HL-60 (cell line): ENCODE data around the gene SLC2A9.

ENCODE experiments used
- DNase-seq, 2 experiments: peaks; one replicate each; pipeline ENCODE4 v3.0.0-alpha.2; 2010 to 2020; ENCODE audit warnings: low read depth in 1 of 2, low spot score in 1 of 2
- H3K27ac ChIP-seq: fragments of 250-450 bp; sonication (Bioruptor Pico); replicated peaks from 2 replicates; pipeline ENCODE4 v1.5.1; 2020; ENCODE audit warnings: mild to moderate bottlenecking, moderate library complexity
- H3K27me3 ChIP-seq: fragments of 250-450 bp; sonication (Bioruptor Pico); 2 replicates; pipeline ENCODE4 v1.5.1; 2021; ENCODE audit warnings: mild to moderate bottlenecking, moderate library complexity; ENCODE audit not compliant: insufficient read depth, poor library complexity, severe bottlenecking
- H3K4me3 ChIP-seq: replicated peaks from 2 replicates; pipeline ENCODE4 v1.5.1; 2011; ENCODE audit warnings: mild to moderate bottlenecking, control low read depth, low read length; ENCODE audit not compliant: insufficient read depth
- GABPA ChIP-seq: IDR thresholded peaks from 2 replicates; pipeline ENCODE4 v1.6.1; 2012; ENCODE audit warnings: low read depth
- POLR2AphosphoS5 ChIP-seq: IDR thresholded peaks from 2 replicates; pipeline ENCODE4 v1.6.1; 2012; ENCODE audit warnings: low read depth
- SPI1 ChIP-seq: IDR thresholded peaks from 2 replicates; pipeline ENCODE4 v1.6.1; 2012; ENCODE audit warnings: low read depth, mild to moderate bottlenecking, borderline replicate concordance
- TF ChIP-seq, protein P1 (sequence below): IDR thresholded peaks from one replicate; pipeline ENCODE4 v1.5.1; 2011; ENCODE audit warnings: low read length, control low read depth, inconsistent platforms; ENCODE audit not compliant: insufficient read depth
- TF ChIP-seq, protein P2 (sequence below): IDR thresholded peaks from 2 replicates; pipeline ENCODE4 v1.6.1; 2012; ENCODE audit warnings: low read depth; ENCODE audit not compliant: insufficient replicate concordance

SLC2A9 gene

DNA sequence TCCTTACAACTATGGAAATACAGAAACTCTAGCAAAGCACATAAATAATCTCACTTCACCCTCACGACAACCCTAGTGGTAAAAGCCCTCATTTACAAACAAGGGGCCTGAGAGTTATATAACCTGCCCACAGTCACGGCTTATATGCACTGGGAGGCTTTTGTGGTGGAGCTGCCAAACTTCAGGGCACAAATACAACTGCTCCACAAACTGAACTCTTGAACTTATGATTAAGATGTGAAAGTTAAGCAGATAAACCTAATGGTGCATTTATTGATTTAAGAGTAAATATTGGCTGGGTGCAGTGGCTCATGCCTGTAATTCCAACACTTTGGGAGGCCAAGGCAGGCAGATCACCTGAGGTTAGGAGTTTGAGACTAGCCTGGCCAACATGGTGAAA is 19.0 kb downstream of the SLC2A9 start:
- no peak overlapping the region for H3K4me3 ChIP-seq
- TF ChIP-seq POLR2AphosphoS5, result no peak
- no peaks in the 10 kb centered on the region for H3K27me3 ChIP-seq
- no peak overlapping the region for H3K27ac ChIP-seq
- no peak for DNase-seq

DNA sequence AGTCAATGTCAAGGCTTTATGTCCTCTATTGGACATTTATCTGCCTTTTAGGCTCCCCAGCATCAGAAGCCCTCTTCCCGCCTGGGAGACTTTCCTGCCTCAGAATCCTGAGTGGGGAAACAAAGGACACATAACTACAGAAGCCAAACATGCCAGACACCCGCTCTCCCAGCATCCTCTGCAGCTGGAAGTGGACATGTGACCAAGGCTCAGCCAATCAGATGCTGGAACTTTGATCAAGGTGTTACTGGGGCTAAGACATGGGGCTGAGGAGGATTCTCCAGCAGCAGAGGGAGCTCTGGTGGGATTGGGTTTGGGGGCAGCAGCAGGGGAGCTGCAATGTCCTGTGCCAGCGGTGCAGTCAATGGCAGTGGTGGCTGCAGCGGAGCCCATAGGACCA is 19.5 kb downstream of the SLC2A9 start:
- no peak overlapping the region for H3K27ac ChIP-seq

DNA sequence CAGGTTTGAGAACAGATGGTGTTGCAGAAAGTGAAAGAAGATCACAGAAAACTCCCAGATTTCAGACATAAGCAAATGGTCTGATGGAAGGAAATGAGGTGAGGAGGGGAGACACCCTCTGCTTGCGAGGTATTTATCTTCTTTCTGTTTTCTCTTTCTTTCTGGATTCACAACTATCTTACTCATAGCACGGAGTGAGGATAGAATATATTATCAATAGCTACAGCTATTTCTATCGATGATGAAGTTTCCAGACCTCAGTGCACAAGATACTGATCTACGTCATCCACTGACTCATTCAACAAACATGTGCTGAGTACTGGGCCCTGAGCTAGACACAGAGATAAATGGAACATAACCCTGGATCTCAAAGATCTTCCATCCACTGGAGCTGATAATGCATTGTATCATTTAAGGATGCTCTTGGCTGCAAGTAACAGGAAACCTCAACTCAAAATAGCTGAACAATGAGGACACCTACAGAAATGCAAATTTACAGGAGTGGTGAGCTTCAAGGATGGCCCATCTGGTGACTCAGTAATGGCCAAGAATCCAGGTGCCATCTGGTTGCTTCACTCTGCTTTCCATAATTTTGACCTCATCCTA is 21.2 kb downstream of the SLC2A9 start:
- TF ChIP-seq, protein P1, sequence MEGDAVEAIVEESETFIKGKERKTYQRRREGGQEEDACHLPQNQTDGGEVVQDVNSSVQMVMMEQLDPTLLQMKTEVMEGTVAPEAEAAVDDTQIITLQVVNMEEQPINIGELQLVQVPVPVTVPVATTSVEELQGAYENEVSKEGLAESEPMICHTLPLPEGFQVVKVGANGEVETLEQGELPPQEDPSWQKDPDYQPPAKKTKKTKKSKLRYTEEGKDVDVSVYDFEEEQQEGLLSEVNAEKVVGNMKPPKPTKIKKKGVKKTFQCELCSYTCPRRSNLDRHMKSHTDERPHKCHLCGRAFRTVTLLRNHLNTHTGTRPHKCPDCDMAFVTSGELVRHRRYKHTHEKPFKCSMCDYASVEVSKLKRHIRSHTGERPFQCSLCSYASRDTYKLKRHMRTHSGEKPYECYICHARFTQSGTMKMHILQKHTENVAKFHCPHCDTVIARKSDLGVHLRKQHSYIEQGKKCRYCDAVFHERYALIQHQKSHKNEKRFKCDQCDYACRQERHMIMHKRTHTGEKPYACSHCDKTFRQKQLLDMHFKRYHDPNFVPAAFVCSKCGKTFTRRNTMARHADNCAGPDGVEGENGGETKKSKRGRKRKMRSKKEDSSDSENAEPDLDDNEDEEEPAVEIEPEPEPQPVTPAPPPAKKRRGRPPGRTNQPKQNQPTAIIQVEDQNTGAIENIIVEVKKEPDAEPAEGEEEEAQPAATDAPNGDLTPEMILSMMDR, result no peak
- TF ChIP-seq SPI1, result no peak
- TF ChIP-seq, protein P2, sequence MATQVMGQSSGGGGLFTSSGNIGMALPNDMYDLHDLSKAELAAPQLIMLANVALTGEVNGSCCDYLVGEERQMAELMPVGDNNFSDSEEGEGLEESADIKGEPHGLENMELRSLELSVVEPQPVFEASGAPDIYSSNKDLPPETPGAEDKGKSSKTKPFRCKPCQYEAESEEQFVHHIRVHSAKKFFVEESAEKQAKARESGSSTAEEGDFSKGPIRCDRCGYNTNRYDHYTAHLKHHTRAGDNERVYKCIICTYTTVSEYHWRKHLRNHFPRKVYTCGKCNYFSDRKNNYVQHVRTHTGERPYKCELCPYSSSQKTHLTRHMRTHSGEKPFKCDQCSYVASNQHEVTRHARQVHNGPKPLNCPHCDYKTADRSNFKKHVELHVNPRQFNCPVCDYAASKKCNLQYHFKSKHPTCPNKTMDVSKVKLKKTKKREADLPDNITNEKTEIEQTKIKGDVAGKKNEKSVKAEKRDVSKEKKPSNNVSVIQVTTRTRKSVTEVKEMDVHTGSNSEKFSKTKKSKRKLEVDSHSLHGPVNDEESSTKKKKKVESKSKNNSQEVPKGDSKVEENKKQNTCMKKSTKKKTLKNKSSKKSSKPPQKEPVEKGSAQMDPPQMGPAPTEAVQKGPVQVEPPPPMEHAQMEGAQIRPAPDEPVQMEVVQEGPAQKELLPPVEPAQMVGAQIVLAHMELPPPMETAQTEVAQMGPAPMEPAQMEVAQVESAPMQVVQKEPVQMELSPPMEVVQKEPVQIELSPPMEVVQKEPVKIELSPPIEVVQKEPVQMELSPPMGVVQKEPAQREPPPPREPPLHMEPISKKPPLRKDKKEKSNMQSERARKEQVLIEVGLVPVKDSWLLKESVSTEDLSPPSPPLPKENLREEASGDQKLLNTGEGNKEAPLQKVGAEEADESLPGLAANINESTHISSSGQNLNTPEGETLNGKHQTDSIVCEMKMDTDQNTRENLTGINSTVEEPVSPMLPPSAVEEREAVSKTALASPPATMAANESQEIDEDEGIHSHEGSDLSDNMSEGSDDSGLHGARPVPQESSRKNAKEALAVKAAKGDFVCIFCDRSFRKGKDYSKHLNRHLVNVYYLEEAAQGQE, result no peak
- no peak for TF ChIP-seq POLR2AphosphoS5
- TF ChIP-seq GABPA, result no peak
- no peaks in the 10 kb centered on the region for H3K27me3 ChIP-seq
- DNase-seq, result no peak
- H3K4me3 ChIP-seq, result no peak overlapping the region
- no peak overlapping the region for H3K27ac ChIP-seq

More for the DNA sequence above, 19.5 kb downstream of the SLC2A9 start:
- Histone ChIP-seq H3K4me3 (no peak overlapping the region), H3K27me3 (no peaks in the 10 kb centered on the region)
- DNase-seq, result no peak
- TF ChIP-seq, protein P1, result no peak
- TF ChIP-seq GABPA, result no peak
- TF ChIP-seq, protein P2, result no peak
- TF ChIP-seq SPI1, result no peak
- no peak for TF ChIP-seq POLR2AphosphoS5

DNA sequence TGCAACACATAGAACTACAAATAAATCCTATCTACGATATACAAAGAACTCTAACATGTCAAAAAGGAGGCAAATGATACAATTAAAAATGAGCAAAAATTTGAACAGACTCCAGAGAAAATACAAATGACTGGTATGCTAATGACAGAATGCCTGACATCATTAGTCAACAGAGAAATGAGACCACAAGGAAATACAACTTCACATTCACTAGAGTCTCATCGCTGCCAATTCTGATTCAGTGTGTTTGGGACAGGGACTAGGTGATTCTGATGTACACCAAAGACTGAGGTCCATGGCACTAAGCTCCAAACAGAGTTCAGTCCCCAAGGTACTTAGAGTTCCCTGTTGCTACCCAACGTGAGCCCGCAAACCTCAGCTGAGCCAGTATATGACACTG is 23.4 kb downstream of the SLC2A9 start:
- no peak overlapping the region for H3K27ac ChIP-seq

More for the DNA sequence above, 23.4 kb downstream of the SLC2A9 start:
- Histone ChIP-seq H3K27me3 (no peaks in the 10 kb centered on the region), H3K4me3 (no peak overlapping the region)
- no peak for DNase-seq
- TF ChIP-seq, protein P2, result no peak
- no peak for TF ChIP-seq POLR2AphosphoS5
- TF ChIP-seq GABPA, result no peak
